ENCODE data around the gene DNAJA3. TPM values are rescaled to one million over a fixed set of nuclear protein-coding genes. Genes with fewer than 3 reads are reported as not detected.
A peak's percentile ranks its signal among the peaks of the same experiment; 100 is the strongest.

Gene DNAJA3
- total and polyA plus RNA-seq, 9 of the 15 experiments (the other 6 are each of a cell fraction or from before 2014, with no cell fraction given) = 8.1 to 105 (median 79.0) TPM

GRCh38 chr16:4425378-4426020 lies at the start of gene DNAJA3 (continued):
- TF ChIP-seq MXD1 (CRISPR knock-in tag; IDR thresholded peaks at IDR 0.05; ENCODE audit: borderline replicate concordance, poor library complexity, severe bottlenecking) (peak; percentile 97), KDM5B (IDR thresholded peaks at IDR 0.05; ENCODE audit: insufficient replicate concordance, low read depth, low read length) (peak; percentile 88), ZNF277 (CRISPR knock-in tag; IDR thresholded peaks at IDR 0.05; ENCODE audit: borderline replicate concordance) (no peak), ZMIZ1 (IDR thresholded peaks at IDR 0.05; ENCODE audit: low read depth in 2 of 2, low read length in 2 of 2) (no peak; a peak in 1 of 4 replicates), KDM4B (IDR thresholded peaks at IDR 0.05; ENCODE audit: borderline replicate concordance in 2 of 2, low read depth in 1 of 2) (no peak; a peak in 2 of 4 replicates), ZNF57 (CRISPR knock-in tag; IDR thresholded peaks at IDR 0.05) (no peak), YY1 (IDR thresholded peaks at IDR 0.05; ENCODE audit: borderline replicate concordance in 1 of 3, control insufficient read depth in 1 of 3, extremely low read depth in 1 of 3, insufficient read depth in 3 of 3, insufficient read length in 1 of 3, insufficient replicate concordance in 2 of 3, low read depth in 1 of 3, low read length in 2 of 3) (peak; percentile 94 to 98 (median 97)), ZFX (CRISPR knock-in tag; IDR thresholded peaks at IDR 0.05) (no peak), BDP1 (IDR thresholded peaks at IDR 0.05; ENCODE audit: insufficient read depth, insufficient read length) (no peak), USF2 (CRISPR knock-in tag; IDR thresholded peaks at IDR 0.05) (0 out of 2 replicates have a peak, but pooled peaks have one; percentile 2), MED1 (CRISPR knock-in tag; IDR thresholded peaks at IDR 0.05; ENCODE audit: borderline replicate concordance) (no peak), NFIC (IDR thresholded peaks at IDR 0.05) (peak; percentile 14; the same call in 1 of the 2 replicates), E4F1 (CRISPR knock-in tag; IDR thresholded peaks at IDR 0.05; ENCODE audit: borderline replicate concordance) (peak; percentile 74; the same call in 1 of the 2 replicates), ETV6 (IDR thresholded peaks at IDR 0.05; ENCODE audit: borderline replicate concordance in 1 of 2, low read depth in 2 of 2, low read length in 1 of 2) (no peak; a peak in 1 of 4 replicates), ETV6 (CRISPR knock-in tag; IDR thresholded peaks at IDR 0.05; ENCODE audit: borderline replicate concordance) (no peak), ZNF217 (CRISPR knock-in tag; IDR thresholded peaks at IDR 0.05) (no peak), DNMT1 (IDR thresholded peaks at IDR 0.05) (no peak)
